RWPE1 (cell line): ENCODE data around the gene CROCC.
A peak's percentile ranks its signal among the peaks of the same experiment; 100 is the strongest.

Experiments
- CTCF ChIA-PET: fragments of 350-600 bp; sonication (Branson Sonifier 250); formaldehyde crosslinking; extraction: SDS; loops from one replicate; lab custom pipeline; 2021; lab: Yijun Ruan, JAX
- POLR2A ChIA-PET: fragments of 400-600 bp; formaldehyde crosslinking; extraction: SDS; loops from one replicate; lab custom pipeline; 2020; ENCODE audit warnings: antibody characterized with exemption; ENCODE audit not compliant: low non-redundant PET; lab: Yijun Ruan, JAX
- DNase-seq: peaks from one replicate; pipeline ENCODE4 v3.0.0; 2012; ENCODE audit warnings: low spot score
- H3K27ac ChIP-seq: fragments of 450-650 bp; 2 replicates; pipeline ENCODE4 v1.5.1; 2017
- CTCF ChIP-seq: fragments of 450-650 bp; conservative IDR thresholded peaks from 2 replicates; pipeline ENCODE4 v1.5.1; 2017; ENCODE audit warnings: low read depth, mild to moderate bottlenecking

The CROCC gene

GRCh38 chr1:16982902-16983301 is 61.2 kb downstream of the CROCC start:
- peak overlapping the region; percentile 81; the same call in 1 of the 2 replicates for H3K27ac ChIP-seq
- ChIA-PET POLR2A (no interaction called here), CTCF (no interaction called here)
- DNase-seq: no peak
- no peak for TF ChIP-seq CTCF

GRCh38 chr1:16983649-16984048 is 61.9 kb downstream of the CROCC start:
- no peak for DNase-seq
- POLR2A ChIA-PET: interaction anchor here (0.7 kb wide), 1 partner anchor 45 kb away, joined by 7 read pairs; no protein-coding TSS in a partner anchor
- peak overlapping the region; percentile 81 for H3K27ac ChIP-seq
- CTCF ChIA-PET: no interaction called here
- TF ChIP-seq CTCF: no peak

GRCh38 chr1:16984717-16985116 is 63.0 kb downstream of the CROCC start:
- peak; percentile 84 for DNase-seq

GRCh38 chr1:16986113-16986512 is 64.4 kb downstream of the CROCC start:
- POLR2A ChIA-PET: no interaction called here
- peak overlapping the region; percentile 81 for H3K27ac ChIP-seq
- no peak for TF ChIP-seq CTCF
- CTCF ChIA-PET: interaction anchor here (0.5 to 2.0 kb wide), 5 partner anchors 14 to 621 kb away, joined by 3 to 6 read pairs (median 4); no protein-coding TSS in a partner anchor
- DNase-seq: no peak

More at GRCh38 chr1:16984717-16985116, 63.0 kb downstream of the CROCC start:
- POLR2A ChIA-PET: interaction anchor here (0.5 to 0.6 kb wide), 2 partner anchors 30 to 264 kb away, joined by 3 to 4 read pairs; no protein-coding TSS in a partner anchor
- CTCF ChIA-PET: interaction anchor here (0.6 to 0.9 kb wide), 3 partner anchors 22 to 1320 kb away, joined by 3 to 4 read pairs (median 3); no protein-coding TSS in a partner anchor
- peak overlapping the region; percentile 81 for H3K27ac ChIP-seq
- no peak for TF ChIP-seq CTCF

- no peak for TF ChIP-seq CTCF
- POLR2A ChIA-PET: no interaction called here
- no peak for DNase-seq
- CTCF ChIA-PET: interaction anchor here (0.6 to 2.0 kb wide), 4 partner anchors 13 to 621 kb away, joined by 3 to 6 read pairs (median 4); no protein-coding TSS in a partner anchor
- H3K27ac ChIP-seq: no peak overlapping the region
Observed at GRCh38 chr1:16986560-16986959, 64.8 kb downstream of the CROCC start.

GRCh38 chr1:16986962-16987361 is 65.2 kb downstream of the CROCC start:
- DNase-seq: no peak
- CTCF ChIA-PET: interaction anchor here (0.9 to 2.0 kb wide), 4 partner anchors 13 to 26 kb away, joined by 3 to 6 read pairs (median 4); no protein-coding TSS in a partner anchor

More at GRCh38 chr1:16986962-16987361, 65.2 kb downstream of the CROCC start:
- TF ChIP-seq CTCF: peak; percentile 35
- no peak overlapping the region for H3K27ac ChIP-seq
- POLR2A ChIA-PET: no interaction called here
